HAP-1 (cell line): ENCODE results near the gene NMU.
"Not testable (repeated sequence)": the region's sequence is repeated elsewhere in the genome, so short reads cannot be mapped to it uniquely, and the experiment has no call there.

ENCODE experiments used
- DNase-seq, 2 experiments: peaks; one replicate each; pipeline ENCODE4 v3.0.0-alpha.2; 2016 to 2020; ENCODE audit warnings: low spot score in 2 of 2
- H3K27me3 ChIP-seq: fragments of 250-450 bp; sonication (Bioruptor Pico); 2 replicates; pipeline ENCODE4 v1.5.1; 2020; ENCODE audit warnings: low read depth, mild to moderate bottlenecking, moderate library complexity
- H3K36me3 ChIP-seq: fragments of 250-450 bp; sonication (Bioruptor Pico); replicated peaks from 2 replicates; pipeline ENCODE4 v1.5.1; 2020; ENCODE audit warnings: mild to moderate bottlenecking
- H3K4me1 ChIP-seq: fragments of 250-450 bp; sonication (Bioruptor Pico); 2 replicates; pipeline ENCODE4 v1.5.1; 2020; ENCODE audit warnings: mild to moderate bottlenecking
- H3K4me3 ChIP-seq: fragments of 250-450 bp; sonication (Bioruptor Pico); 2 replicates; pipeline ENCODE4 v1.5.1; 2020; ENCODE audit warnings: mild to moderate bottlenecking, moderate library complexity
- H3K9me3 ChIP-seq: fragments of 250-450 bp; sonication (Bioruptor Pico); 2 replicates; pipeline ENCODE4 v1.5.1; 2020; ENCODE audit warnings: mild to moderate bottlenecking, moderate library complexity
- in situ Hi-C: fragments of 300-500 bp; cut with MboI; formaldehyde crosslinking; loops from 3 replicates; pipeline ENCODE4 v1.14.3; 2020; ENCODE audit warnings: low sequenced_read_pairs, inconsistent platforms, mixed read lengths

Gene NMU

DNA sequence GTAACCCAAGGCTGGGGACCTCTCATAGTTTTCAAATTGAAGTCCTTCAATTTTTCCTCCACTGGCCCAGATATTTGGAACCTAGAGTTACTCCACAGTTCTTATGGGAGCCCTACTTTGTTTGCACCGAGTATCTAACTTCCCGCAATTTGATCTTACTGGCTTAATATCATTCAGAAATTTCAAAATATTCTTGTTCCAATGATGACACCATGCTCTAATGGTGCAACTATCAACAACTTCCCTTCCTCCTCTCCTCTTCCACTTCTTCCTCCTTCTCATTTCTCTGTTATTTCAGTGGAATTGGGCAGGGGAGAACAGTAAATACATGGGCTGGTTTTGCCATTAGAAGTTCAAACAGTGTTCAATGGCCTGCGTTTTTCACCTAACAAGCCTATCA is 64.3 kb downstream of the NMU start:
- H3K36me3 ChIP-seq, result no peaks in the 10 kb centered on the region
- H3K4me3 ChIP-seq, result no peak overlapping the region
- no peaks in the 10 kb centered on the region for H3K9me3 ChIP-seq
- no peak for DNase-seq
- H3K27me3 ChIP-seq, result no peaks in the 10 kb centered on the region
- no peaks in the 10 kb centered on the region for H3K4me1 ChIP-seq
- in situ Hi-C loops, result no loop called here

DNA sequence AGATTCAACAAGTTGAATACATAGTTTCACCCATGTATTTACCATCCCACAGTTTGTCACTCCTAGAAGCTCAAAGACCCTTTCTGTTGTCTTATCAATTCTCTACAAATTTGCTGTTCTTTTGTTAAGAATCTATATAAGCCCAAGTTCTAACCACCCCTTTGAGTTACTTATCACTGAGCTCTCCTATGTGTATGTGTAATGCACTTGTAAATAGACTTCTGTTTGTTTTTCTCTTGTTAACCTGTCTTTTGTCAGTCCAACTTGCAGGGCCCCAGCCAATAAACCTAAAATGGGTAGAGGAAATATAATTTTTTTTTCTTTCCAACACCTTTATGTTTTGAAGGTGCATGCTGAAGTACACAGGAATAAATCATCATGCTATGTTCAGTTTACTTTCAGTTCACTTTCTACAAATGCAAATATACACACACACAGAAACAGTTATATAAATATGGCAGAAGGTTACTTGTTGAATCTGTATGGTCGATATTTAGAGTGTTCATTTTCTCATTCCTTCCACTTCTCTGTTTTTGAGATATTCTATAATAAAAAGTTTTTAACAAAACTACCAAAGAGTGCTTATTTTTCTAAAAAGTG is 67.1 kb downstream of the NMU start:
- no peaks in the 10 kb centered on the region for H3K9me3 ChIP-seq
- H3K27me3 ChIP-seq, result no peaks in the 10 kb centered on the region
- H3K4me1 ChIP-seq, result no peaks in the 10 kb centered on the region
- H3K36me3 ChIP-seq, result no peaks in the 10 kb centered on the region
- no peak for DNase-seq
- in situ Hi-C loops, result no loop called here
- no peak overlapping the region for H3K4me3 ChIP-seq

DNA sequence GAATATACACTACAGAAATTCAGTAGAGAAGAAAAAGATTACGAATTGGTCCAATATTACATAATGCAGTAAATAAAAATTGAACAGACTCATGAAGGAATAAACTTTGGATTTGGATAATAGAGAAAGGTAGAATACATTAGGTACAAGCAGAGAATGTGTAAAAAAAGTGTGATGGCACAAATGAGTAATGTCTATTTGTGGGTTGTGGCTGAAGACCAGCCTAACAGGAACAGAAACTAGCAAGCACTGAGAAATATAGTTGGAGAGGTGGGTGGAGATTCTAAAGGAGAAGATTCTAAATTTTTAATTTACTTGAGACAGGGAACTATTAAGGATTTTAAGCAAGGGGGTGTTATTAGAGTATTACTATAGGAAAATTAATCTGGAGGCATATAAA is 74.2 kb downstream of the NMU start:
- no peak for DNase-seq
- no peak overlapping the region for H3K4me3 ChIP-seq

DNA sequence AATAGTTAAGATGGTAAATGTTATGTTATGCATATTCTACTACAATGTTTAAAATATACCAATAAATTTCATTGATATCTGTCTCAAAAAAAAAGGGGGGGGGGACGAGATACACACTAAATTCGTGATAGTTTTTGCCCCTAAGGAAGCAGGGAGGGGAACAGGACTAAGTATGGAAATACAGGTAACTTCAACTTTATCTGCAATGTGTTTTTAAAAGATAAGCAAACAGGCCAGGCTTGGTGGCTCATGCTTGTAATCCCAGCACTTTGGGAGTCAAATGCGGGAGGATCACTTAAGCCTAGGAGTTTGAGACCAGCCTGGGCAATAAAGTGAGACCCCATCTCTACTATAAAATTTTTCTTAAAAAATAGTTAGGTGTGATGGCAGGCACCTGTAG is 76.0 kb downstream of the NMU start:
- Histone ChIP-seq H3K4me3 (no peak overlapping the region), H3K4me1 (no peaks in the 10 kb centered on the region), H3K27me3 (no peaks in the 10 kb centered on the region), H3K9me3 (no peaks in the 10 kb centered on the region), H3K36me3 (no peaks in the 10 kb centered on the region)
- in situ Hi-C loops, result no loop called here
- DNase-seq, result no peak

More for the DNA sequence above, 74.2 kb downstream of the NMU start:
- Histone ChIP-seq H3K27me3 (no peaks in the 10 kb centered on the region), H3K36me3 (no peaks in the 10 kb centered on the region), H3K9me3 (no peaks in the 10 kb centered on the region), H3K4me1 (no peaks in the 10 kb centered on the region)
- in situ Hi-C loops, result no loop called here

DNA sequence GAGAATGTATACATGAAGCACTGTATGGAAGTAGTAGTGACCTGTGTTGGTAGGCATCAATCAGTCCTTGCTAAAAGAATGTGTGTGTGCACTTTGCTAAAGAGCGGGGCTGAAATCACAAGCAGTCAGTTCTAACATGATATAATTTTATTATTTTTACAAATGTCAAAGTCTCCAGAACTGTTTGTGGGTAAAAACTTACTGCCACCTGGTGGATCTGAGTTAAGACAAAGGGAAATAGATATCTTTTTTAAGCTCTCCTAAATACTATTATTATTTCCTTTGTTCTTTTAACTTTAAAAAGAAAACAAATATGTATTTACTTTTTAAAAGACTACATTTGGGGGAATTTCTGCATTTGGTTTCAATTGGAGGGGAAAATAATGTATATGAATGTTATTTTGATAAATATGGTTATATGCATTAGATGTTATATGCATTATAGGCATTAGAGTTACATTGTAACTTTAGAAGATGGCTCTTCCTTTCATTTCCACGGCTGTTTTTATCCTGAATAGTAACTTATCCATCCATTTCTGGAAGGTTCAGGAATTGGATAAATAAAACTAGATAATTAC is 81.6 kb downstream of the NMU start:
- Histone ChIP-seq H3K36me3 (no peaks in the 10 kb centered on the region), H3K27me3 (no peaks in the 10 kb centered on the region), H3K4me1 (no peaks in the 10 kb centered on the region), H3K4me3 (no peak overlapping the region), H3K9me3 (no peaks in the 10 kb centered on the region)
- no peak for DNase-seq
- in situ Hi-C loops, result no loop called here

DNA sequence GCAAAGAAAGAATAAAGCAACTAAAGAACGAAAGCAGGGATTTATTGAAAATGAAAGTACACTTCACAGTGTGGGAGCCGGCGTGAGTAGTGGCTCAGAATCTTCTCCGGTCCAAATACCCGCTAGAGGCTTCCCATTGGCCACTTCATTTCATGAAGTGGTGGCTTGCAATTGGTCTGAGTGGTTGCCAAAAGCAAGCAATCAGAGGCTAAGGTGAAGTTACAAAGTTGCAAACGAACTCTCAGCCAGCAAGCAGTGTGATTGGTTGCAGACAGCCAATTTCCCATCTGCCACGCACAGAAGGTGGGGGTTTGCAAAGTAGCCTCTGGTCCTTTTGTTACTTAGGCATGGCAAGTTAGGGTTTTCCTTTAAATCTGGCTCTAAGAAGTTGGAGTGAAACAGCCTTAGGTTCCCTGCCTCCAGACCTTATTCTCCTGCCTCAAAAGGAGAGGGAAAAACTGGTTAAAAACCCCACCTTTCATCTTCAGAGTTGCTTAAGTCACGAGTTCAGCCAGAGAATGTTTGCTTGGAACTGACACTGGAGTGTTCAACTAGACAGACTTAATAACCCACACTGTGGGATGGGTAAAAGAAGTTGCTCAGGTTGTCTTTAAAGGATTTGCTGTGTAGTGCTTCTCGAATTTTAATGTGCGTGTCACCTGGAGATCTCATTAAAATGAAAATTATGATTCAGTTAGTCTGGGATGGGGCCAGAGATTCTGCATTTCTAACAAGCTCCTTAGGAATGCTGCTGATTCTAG is 82.5 kb downstream of the NMU start:
- Histone ChIP-seq H3K4me3 (no peak overlapping the region), H3K9me3 (no peaks in the 10 kb centered on the region), H3K36me3 (no peaks in the 10 kb centered on the region), H3K4me1 (no peaks in the 10 kb centered on the region), H3K27me3 (no peaks in the 10 kb centered on the region)
- DNase-seq, result no peak
- in situ Hi-C loops, result no loop called here

DNA sequence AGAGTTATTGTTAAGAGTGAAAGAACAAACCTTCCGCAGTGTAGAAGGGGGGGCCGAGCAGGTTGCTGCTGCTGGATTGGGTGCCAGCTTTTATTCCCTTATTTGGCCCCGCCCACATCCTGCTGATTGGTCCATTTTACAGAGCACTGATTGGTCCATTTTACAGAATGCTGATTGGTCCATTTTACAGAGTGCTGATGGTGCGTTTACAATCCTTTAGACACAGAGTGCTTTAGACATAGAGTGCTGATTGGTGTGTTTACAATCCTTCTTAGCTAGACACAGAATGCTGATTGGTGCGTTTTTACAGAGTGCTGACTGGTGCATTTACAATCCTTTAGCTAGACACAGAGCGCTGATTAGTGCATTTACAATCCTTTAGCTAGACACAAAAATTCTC is 84.1 kb downstream of the NMU start:
- H3K4me3 ChIP-seq, H3K27me3 ChIP-seq, H3K4me1 ChIP-seq, in situ Hi-C loops, H3K9me3 ChIP-seq, DNase-seq, H3K36me3 ChIP-seq: not testable (repeated sequence)

DNA sequence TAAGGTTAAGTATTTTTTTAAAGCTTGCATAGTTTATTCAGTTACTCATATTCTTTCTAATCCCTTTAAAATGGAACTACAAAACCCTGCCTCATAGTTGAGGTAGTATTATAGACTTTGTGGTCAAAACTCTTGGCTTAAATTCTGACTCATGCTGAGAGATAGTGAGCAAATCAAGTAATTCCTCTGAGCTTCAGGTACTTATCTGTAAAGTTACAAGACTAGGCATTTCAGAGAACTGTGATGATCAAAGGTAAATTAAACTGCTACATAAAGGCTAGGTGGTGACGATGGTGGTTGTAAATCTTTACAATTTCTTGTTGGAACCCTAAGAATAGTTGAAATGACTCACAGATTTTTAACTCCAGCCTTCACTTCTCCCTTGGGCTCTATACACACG is 86.2 kb downstream of the NMU start:
- Histone ChIP-seq H3K4me3 (no peak overlapping the region), H3K9me3 (no peaks in the 10 kb centered on the region), H3K4me1 (peaks cover 7% of the 10 kb centered on the region), H3K36me3 (no peaks in the 10 kb centered on the region), H3K27me3 (no peaks in the 10 kb centered on the region)
- in situ Hi-C loops, result no loop called here
- no peak for DNase-seq

DNA sequence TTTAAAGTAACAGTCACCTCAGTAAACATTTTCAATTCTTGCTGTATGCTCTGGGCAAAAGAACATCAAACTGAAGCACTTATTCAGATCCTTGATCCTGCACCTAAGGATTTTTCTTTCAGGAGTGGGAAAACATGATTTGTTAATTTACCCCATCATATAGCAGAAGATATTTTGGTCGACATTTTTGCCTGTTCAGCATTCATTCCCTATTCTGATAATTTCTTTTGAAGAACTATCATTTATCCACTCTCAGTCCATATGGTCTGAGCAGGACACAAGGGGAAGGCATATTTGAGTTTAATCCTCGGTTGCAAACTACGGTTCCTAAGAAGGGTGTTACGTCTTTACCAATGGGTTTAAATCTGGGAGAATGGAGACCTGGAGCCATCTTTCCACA is 88.2 kb downstream of the NMU start:
- Histone ChIP-seq H3K4me3 (peak overlapping the region; percentile 81; the same call in 1 of the 2 replicates), H3K27me3 (no peaks in the 10 kb centered on the region), H3K9me3 (no peaks in the 10 kb centered on the region), H3K36me3 (no peaks in the 10 kb centered on the region), H3K4me1 (peaks cover 14% of the 10 kb centered on the region)
- in situ Hi-C loops, result no loop called here
- DNase-seq, result no peak

DNA sequence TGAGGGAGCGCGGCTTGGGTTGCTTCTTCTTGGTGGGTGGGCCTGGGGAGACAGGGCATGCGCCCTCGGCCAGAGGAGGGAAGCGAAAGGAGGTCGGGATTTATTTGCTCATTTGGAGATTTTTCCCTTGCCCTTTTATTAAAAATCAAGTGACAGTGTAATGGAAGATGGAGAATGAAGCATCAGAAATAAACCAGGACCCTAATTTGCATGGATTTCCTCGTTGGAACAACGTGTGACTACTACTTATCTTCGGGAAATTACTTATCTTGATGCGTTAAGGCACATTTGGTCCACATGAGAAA is 88.7 kb downstream of the NMU start:
- no peaks in the 10 kb centered on the region for H3K36me3 ChIP-seq
- in situ Hi-C loops, result no loop called here
- peak; percentile 49 to 63 for DNase-seq
- no peaks in the 10 kb centered on the region for H3K27me3 ChIP-seq
- peaks cover 14% of the 10 kb centered on the region for H3K4me1 ChIP-seq
- peak overlapping the region; percentile 81 for H3K4me3 ChIP-seq
- H3K9me3 ChIP-seq, result no peaks in the 10 kb centered on the region

DNA sequence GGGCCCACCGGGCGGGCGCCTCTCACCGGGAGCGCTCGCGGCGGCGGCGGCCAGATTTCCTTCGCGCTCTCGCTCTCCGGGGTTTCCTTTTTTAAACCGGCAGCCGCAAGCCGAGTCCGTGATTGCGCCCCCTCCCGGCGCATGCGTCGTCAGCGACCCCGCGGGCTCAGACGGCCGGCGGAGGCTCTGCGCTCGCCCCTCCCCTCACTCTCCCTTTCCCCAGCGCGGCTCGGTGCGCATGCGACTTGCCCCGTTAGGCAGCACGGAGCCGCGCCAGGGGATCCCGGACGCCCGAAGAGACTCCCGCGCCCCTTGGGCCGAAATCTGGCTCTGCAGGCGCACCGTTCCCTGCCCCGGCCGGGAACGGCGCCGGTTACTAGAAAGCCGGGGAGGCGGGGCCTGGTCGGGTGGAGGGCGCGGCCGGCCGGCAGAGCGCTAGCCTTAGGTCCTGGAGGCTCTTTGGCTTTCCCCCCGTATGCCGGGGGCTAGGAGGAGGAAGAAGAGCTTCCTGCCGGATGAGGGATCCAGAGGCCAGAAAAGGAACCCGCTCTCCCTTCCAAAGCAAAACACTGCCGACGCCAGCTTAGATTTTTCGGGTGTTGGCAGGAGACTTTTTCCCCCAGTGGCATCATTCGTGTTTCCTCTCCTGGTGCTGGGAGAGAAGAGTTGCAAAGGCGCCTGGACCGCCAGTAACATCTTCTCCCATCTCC is 89.2 kb downstream of the NMU start, which contains the start of gene CLOCK:
Gene CLOCK, minus strand, starts transcription at position 154 of the 710 bp plus-strand sequence. CDS start 64,124 bp downstream, outside the sequence.
- Histone ChIP-seq H3K4me1 (peaks cover 14% of the 10 kb centered on the region), H3K9me3 (no peaks in the 10 kb centered on the region), H3K36me3 (no peaks in the 10 kb centered on the region), H3K27me3 (no peaks in the 10 kb centered on the region), H3K4me3 (peak within 1 kb of the TSS; percentile 81)
- peak; percentile 83 to 91 for DNase-seq
- in situ Hi-C loops, result no loop called here

DNA sequence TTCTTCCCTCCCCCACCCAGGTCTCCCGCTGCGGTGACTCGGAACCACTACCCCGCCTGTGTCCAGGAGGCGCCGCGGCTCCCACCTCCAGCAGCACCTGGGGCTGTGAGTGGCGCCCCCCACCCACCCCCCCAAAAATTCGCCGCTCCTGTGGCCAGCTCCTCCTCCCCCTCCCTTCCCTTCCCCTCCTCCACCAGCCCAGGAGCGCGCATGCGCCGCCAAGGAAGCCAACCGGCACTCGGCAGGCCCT is 89.7 kb downstream of the NMU start:
- DNase-seq, result no peak
- Histone ChIP-seq H3K27me3 (no peaks in the 10 kb centered on the region), H3K9me3 (no peaks in the 10 kb centered on the region), H3K4me1 (peaks cover 17% of the 10 kb centered on the region), H3K4me3 (peak overlapping the region; percentile 81), H3K36me3 (no peaks in the 10 kb centered on the region)
- in situ Hi-C loops, result no loop called here

DNA sequence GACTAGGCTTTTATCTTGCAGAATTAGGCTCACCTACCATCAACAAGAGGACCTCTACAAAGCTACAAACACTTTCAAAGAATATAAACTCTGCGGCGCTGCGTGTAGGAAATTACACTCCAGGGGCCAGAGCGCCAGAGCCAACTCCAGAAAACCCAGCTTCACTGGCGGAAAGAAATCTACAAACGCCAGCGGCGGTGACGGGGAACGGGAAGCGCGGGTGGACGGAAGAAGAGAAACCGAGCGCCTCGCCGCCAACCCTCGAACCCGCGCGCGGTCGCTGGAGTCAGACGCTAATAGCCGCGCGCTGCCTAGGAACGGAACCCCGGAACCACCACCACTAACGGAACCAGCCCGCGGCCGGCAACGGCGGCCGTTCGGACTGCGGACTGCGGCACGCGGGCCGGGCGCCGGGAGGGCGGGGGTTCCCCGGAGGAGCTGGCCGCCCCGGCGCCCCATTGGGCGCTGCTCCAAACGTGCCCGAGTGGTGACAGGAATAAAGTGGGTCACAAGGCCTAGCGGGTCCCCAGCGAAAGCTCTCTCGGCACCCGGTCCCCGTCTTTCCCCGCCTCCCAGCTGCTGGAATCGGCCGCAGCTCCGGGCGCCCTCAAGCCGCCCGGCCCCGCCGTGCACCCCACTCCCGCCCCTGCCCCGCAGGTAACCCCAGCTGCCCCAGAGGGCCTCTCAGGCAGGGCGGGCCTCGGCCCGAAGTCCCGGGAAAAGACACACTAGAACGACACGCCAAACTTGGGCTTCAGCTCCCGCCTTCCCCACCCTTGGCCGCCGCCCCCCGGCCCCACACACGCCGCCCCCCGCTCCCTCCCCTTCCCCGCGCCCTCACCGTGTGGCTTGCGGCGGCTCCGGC is 90.2 kb downstream of the NMU start:
- Histone ChIP-seq H3K4me1 (peaks cover 18% of the 10 kb centered on the region), H3K4me3 (peak overlapping the region; percentile 81), H3K27me3 (no peaks in the 10 kb centered on the region), H3K36me3 (no peaks in the 10 kb centered on the region), H3K9me3 (no peaks in the 10 kb centered on the region)
- DNase-seq, result peak; percentile 64 to 86
- in situ Hi-C loops, result no loop called here
